Adrenal gland (tissue), 5 donors: ENCODE data around the gene POP7.

ENCODE experiments used
- POLR2A ChIP-seq, 2 donors: fragments of 450-650 bp; IDR thresholded peaks; one replicate each; pipeline ENCODE4 v1.6.1; 2017; ENCODE audit warnings: antibody characterized with exemption in 2 of 2, mild to moderate bottlenecking in 2 of 2, moderate library complexity in 1 of 2
- TF ChIP-seq, protein P1 (sequence below), 6 experiments: fragments of 450-650 bp in 4 of 6; fragments of 200-600 bp in 2 of 6; sonication (generic) in 1 of 6; IDR thresholded peaks; 1 replicate in 5 of 6; 2 replicates in 1 of 6; pipeline versions ENCODE4 v1.5.1 to v1.8.0; 2016 to 2021; ENCODE audit warnings: antibody characterized with exemption in 6 of 6, mild to moderate bottlenecking in 2 of 6, moderate library complexity in 1 of 6
- donor health status: DM: no; HTN: no; CAD: no.

GRCh38 chr7:100670074-100670473 is 35.8 kb upstream of the POP7 start:
- TF ChIP-seq, protein P1, sequence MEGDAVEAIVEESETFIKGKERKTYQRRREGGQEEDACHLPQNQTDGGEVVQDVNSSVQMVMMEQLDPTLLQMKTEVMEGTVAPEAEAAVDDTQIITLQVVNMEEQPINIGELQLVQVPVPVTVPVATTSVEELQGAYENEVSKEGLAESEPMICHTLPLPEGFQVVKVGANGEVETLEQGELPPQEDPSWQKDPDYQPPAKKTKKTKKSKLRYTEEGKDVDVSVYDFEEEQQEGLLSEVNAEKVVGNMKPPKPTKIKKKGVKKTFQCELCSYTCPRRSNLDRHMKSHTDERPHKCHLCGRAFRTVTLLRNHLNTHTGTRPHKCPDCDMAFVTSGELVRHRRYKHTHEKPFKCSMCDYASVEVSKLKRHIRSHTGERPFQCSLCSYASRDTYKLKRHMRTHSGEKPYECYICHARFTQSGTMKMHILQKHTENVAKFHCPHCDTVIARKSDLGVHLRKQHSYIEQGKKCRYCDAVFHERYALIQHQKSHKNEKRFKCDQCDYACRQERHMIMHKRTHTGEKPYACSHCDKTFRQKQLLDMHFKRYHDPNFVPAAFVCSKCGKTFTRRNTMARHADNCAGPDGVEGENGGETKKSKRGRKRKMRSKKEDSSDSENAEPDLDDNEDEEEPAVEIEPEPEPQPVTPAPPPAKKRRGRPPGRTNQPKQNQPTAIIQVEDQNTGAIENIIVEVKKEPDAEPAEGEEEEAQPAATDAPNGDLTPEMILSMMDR (IDR thresholded peaks at IDR 0.05): no peak
- TF ChIP-seq POLR2A (IDR thresholded peaks at IDR 0.05): no peak
